Heart right ventricle (tissue), 16 donors: ENCODE results near the gene RFC3. TPM values are rescaled to one million over a fixed set of nuclear protein-coding genes. Genes with fewer than 3 reads are reported as not detected.

Source experiments
- ATAC-seq, 8 donors: fragments of 200-7000 bp; cut with Tn5 transposase; one replicate each; pipeline ENCODE4 v1.9.1; 2020; ENCODE audit warnings: mild to moderate bottlenecking in 8 of 8, moderate library complexity in 8 of 8, moderate number of reproducible peaks in 1 of 8
- DNase-seq, 2 donors: peaks; one replicate each; pipeline ENCODE4 v3.0.0-alpha.2; 2020
- H3K27ac ChIP-seq, 10 donors: fragments of 200-600 bp; sonication (generic) in 2 of 10; one replicate each; pipeline versions ENCODE4 v1.5.0 to v1.8.0; 2020 to 2022; ENCODE audit warnings: mild to moderate bottlenecking in 3 of 10
- H3K27me3 ChIP-seq, 7 donors: fragments of 200-600 bp; one replicate each; pipeline ENCODE4 v1.8.0; 2021 to 2022; ENCODE audit warnings: mild to moderate bottlenecking in 2 of 7
- H3K36me3 ChIP-seq, 9 donors: fragments of 200-600 bp; sonication (generic) in 1 of 9; one replicate each; pipeline versions ENCODE4 v1.5.0 to v1.8.0; 2020 to 2022; ENCODE audit warnings: mild to moderate bottlenecking in 2 of 9
- H3K4me1 ChIP-seq, 9 donors: fragments of 200-600 bp; sonication (generic) in 1 of 9; one replicate each; pipeline versions ENCODE4 v1.5.0 to v1.8.0; 2020 to 2022; ENCODE audit warnings: mild to moderate bottlenecking in 4 of 9
- H3K4me3 ChIP-seq, 10 donors: fragments of 200-600 bp; sonication (generic) in 2 of 10; one replicate each; pipeline versions ENCODE4 v1.5.0 to v1.8.0; 2020 to 2022; ENCODE audit warnings: mild to moderate bottlenecking in 7 of 10, moderate library complexity in 2 of 10
- H3K9me3 ChIP-seq, 11 donors: fragments of 200-600 bp in 10 of 11; sonication (generic) in 2 of 11; one replicate each; pipeline versions ENCODE4 v1.5.0 to v1.8.0; 2013 to 2022; ENCODE audit warnings: mild to moderate bottlenecking in 2 of 11, control low read depth in 1 of 11, moderate library complexity in 1 of 11
- CTCF ChIP-seq, 9 donors: fragments of 200-600 bp; sonication (generic) in 2 of 9; IDR thresholded peaks; one replicate each; pipeline versions ENCODE4 v1.5.0 to v1.8.0; 2021 to 2022; ENCODE audit warnings: antibody characterized with exemption in 9 of 9, mild to moderate bottlenecking in 5 of 9, moderate library complexity in 1 of 9
- WGBS, 2 donors: extraction: QIAGEN DNeasy Blood & Tissue Kit; methylation state at CpG; one replicate each; pipeline ENCODE4 v1.1.7; 2013; ENCODE audit warnings: inconsistent platforms in 1 of 2; 5-methylcytosine and 5-hydroxymethylcytosine counted together
- intact Hi-C, 10 donors: fragments of 100-400 bp; cut with DNase I; formaldehyde crosslinking; loops; one replicate each; pipeline versions ENCODE4 v1.11.1 to v1.14.2; 2022
- polyA plus RNA-seq, 2 donors: library from polyadenylated mRNA; stranded (reverse); fragments of 200-250 nt; gene quantifications; one replicate each; pipeline ENCODE4 v1.2.3, GENCODE V29; 2013
- total RNA-seq, 10 donors: library from RNA; stranded (reverse); fragmentation: NEBNext Ultra II Directional in 3 of 10; extraction: Animal tissue kit (Norgen Biotek cat#: 25700) in 3 of 10; gene quantifications; one replicate each; pipeline versions ENCODE4 v1.2.1 to v1.2.4, GENCODE V29; 2021 to 2023
- donor health status: Arrhythmogenic right ventricular cardiomyopathy.
- donor health status: ischemic (EF 13 %, LVEDD 7.1; RV severe dilation, severe dysfunction).
- donor health status: healthy with polysubstance abuse.
- donor health status: DM: no; HTN: yes; CAD: no.
- donor health status: DM: no; HTN: no; CAD: no.
- donor health status: ischemic (EF 25% LVEDD 6.9; RV normal size, moderate dysfunction).
- donor health status: ischemic (EF 25% LVEDD 5.7; RV mildly dilated, moderate dysfunction).
- donor health status: healthy.
- donor health status: DM: yes; HTN: yes; CAD: no.
- donor health status: Ischemic cardiomyopathy.
- donor health status: ischemic (EF 35%, LVEDD 5.7; RV mildly dilated, moderate dysfunction).
- donor health status: nonischemic (EF 11% LVEDD 7.7; RV severe dilation, severe dysfunction).
- donor health status: DM: yes; HTN: yes; CAD: no.
- donor health status: PGD.
- donor health status: ischemic (EF 29% LVEDD 5.4; RV normal size, mild dysfunction).
- donor health status: nonischemic (EF 23%, LVEDD 6.1; RV moderate dilation, normal function).

Gene RFC3
- total and polyA plus RNA-seq, 12 donors = 2.5 to 7.0 (median 5.2) TPM

DNA sequence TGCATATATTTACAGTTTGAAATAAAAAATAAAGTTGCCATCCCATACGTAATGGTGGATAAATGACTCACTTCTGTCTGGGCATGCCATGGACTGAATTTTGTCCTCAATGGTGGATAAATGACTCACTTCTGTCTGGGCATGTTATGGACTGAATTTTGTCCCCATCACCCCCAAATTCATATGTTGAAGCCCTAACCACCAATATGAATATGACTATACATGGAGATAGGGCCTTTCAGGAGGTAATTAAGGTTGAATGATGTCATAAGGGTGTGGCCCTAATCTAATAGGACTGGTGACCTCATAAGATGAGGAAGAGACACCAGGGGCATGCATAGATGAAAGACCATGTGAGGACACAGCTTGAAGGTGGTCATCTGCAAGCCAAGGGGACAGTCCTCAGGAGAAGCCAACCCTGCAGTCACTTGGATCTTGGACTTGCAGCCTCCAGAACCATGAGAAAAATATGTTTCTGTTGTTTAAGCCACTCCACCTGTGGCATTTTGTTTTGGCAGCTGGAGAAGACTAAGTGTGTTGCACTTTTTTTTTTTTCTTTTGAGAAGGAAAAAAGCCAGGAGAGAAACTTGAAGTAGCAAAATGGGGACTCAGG is 41.8 kb downstream of the RFC3 start:
- ATAC-seq = no peak

GRCh38 chr13:33860526-33860925 is 42.6 kb downstream of the RFC3 start:
- WGBS, 2 donors = 88 to 95% methylated on average over 9 of the region's 9 CpGs
- no peaks in the 10 kb centered on the region for H3K36me3 ChIP-seq

More for the DNA sequence above, 41.8 kb downstream of the RFC3 start:
- no peak for TF ChIP-seq CTCF (IDR thresholded peaks at IDR 0.05)
- Histone ChIP-seq H3K36me3 (no peaks in the 10 kb centered on the region), H3K4me3 (no peak overlapping the region), H3K4me1 (no peaks in the 10 kb centered on the region), H3K9me3 (peaks cover 0 to 10% (median 0%) of the 10 kb centered on the region in 11 donors), H3K27ac (no peak overlapping the region), H3K27me3 (no peaks in the 10 kb centered on the region)
- DNase-seq = no peak
- WGBS, 2 donors = 97 to 100% methylated on average over 1 of the region's 1 CpG
- intact Hi-C loops = no loop called here

GRCh38 chr13:33862016-33862415 is 44.1 kb downstream of the RFC3 start:
- WGBS, 2 donors = 69 to 70% methylated on average over 5 of the region's 5 CpGs
- no peak for ATAC-seq
- no peak for TF ChIP-seq CTCF (IDR thresholded peaks at IDR 0.05)

More at GRCh38 chr13:33860526-33860925, 42.6 kb downstream of the RFC3 start:
- DNase-seq (no peak), ATAC-seq (no peak)
- H3K27me3 ChIP-seq = no peaks in the 10 kb centered on the region
- H3K4me3 ChIP-seq = no peak overlapping the region
- no peak for TF ChIP-seq CTCF (IDR thresholded peaks at IDR 0.05)
- intact Hi-C loops = no loop called here
- peaks cover 0 to 4% (median 0%) of the 10 kb centered on the region in 11 donors for H3K9me3 ChIP-seq
- no peaks in the 10 kb centered on the region for H3K4me1 ChIP-seq
- H3K27ac ChIP-seq = no peak overlapping the region

GRCh38 chr13:33863188-33863789 is 45.3 kb downstream of the RFC3 start:
- no peak for DNase-seq

More at GRCh38 chr13:33862016-33862415, 44.1 kb downstream of the RFC3 start:
- H3K27ac ChIP-seq = no peak overlapping the region
- H3K27me3 ChIP-seq = no peaks in the 10 kb centered on the region
- H3K9me3 ChIP-seq = no peaks in the 10 kb centered on the region
- DNase-seq = no peak
- intact Hi-C loops = no loop called here
- no peaks in the 10 kb centered on the region for H3K36me3 ChIP-seq
- no peaks in the 10 kb centered on the region for H3K4me1 ChIP-seq
- H3K4me3 ChIP-seq = no peak overlapping the region

More at GRCh38 chr13:33863188-33863789, 45.3 kb downstream of the RFC3 start:
- intact Hi-C loops = no loop called here
- Histone ChIP-seq H3K27ac (no peak overlapping the region), H3K4me1 (no peaks in the 10 kb centered on the region), H3K27me3 (no peaks in the 10 kb centered on the region), H3K9me3 (no peaks in the 10 kb centered on the region), H3K4me3 (no peak overlapping the region), H3K36me3 (no peaks in the 10 kb centered on the region)
- no peak for ATAC-seq
- no peak for TF ChIP-seq CTCF (IDR thresholded peaks at IDR 0.05)
- WGBS, 2 donors = 60 to 64% methylated on average over 3 of the region's 3 CpGs
